ENCODE data around the gene SPRY4.
"Not testable (repeated sequence)": the region's sequence is repeated elsewhere in the genome, so short reads cannot be mapped to it uniquely, and the experiment has no call there.

The SPRY4 gene

GRCh38 chr5:142292249-142292648, 32.6 kb downstream of the SPRY4 start:
- DNase-seq = no peak

GRCh38 chr5:142290577-142291299, 34.1 kb downstream of the SPRY4 start:
- no peak for DNase-seq

- DNase-seq = no peak
Measured at GRCh38 chr5:142289708-142290576, 34.9 kb downstream of the SPRY4 start.

GRCh38 chr5:142287973-142288313, 36.9 kb downstream of the SPRY4 start:
- DNase-seq = no peak

GRCh38 chr5:142287096-142287972, 37.5 kb downstream of the SPRY4 start:
- DNase-seq = no peak

- no peak for DNase-seq
Measured at GRCh38 chr5:142286111-142286510, 38.7 kb downstream of the SPRY4 start.

GRCh38 chr5:142283304-142283703, 41.5 kb downstream of the SPRY4 start:
- no peak for DNase-seq

GRCh38 chr5:142281966-142282365, 42.9 kb downstream of the SPRY4 start:
- DNase-seq = no peak

- peak; percentile 51 for DNase-seq
Measured at GRCh38 chr5:142281008-142281367, 43.8 kb downstream of the SPRY4 start.

GRCh38 chr5:142280066-142281007, 44.5 kb downstream of the SPRY4 start:
- no peak for DNase-seq

GRCh38 chr5:142278627-142279026, 46.2 kb downstream of the SPRY4 start:
- DNase-seq = no peak

- DNase-seq = no peak
Measured at GRCh38 chr5:142277796-142278195, 47.0 kb downstream of the SPRY4 start.

- DNase-seq = no peak
Measured at GRCh38 chr5:142276517-142276916, 48.3 kb downstream of the SPRY4 start.

- DNase-seq = no peak
Measured at GRCh38 chr5:142275496-142275895, 49.3 kb downstream of the SPRY4 start.

GRCh38 chr5:142272596-142272995, 52.2 kb downstream of the SPRY4 start:
- not testable (repeated sequence) for DNase-seq

- not testable (repeated sequence) for DNase-seq
Measured at GRCh38 chr5:142264084-142264483, 60.7 kb downstream of the SPRY4 start.

- no peak for DNase-seq
Measured at GRCh38 chr5:142263346-142263745, 61.5 kb downstream of the SPRY4 start.

GRCh38 chr5:142262683-142263082, 62.1 kb downstream of the SPRY4 start:
- DNase-seq = no peak
